A673 (cell line): ENCODE measurements around the gene ADK. TPM values are rescaled to one million over a fixed set of nuclear protein-coding genes. Genes with fewer than 3 reads are reported as not detected.

Experiments
- BruUV-seq: library from RNA; stranded (reverse); fragments of 400-500 nt; replicated peaks from 2 replicates; lab custom pipeline; 2021; lab: Mats Ljungman, UMichigan
- CTCF ChIA-PET: fragments of 300-600 bp; sonication (Branson Sonifier 250); formaldehyde crosslinking; loops from one replicate; lab custom pipeline; 2022; ENCODE audit warnings: antibody characterized with exemption; lab: Charles Lee
- POLR2A ChIA-PET: fragments of 300-600 bp; sonication (Branson Sonifier 250); formaldehyde crosslinking; loops from one replicate; lab custom pipeline; 2022; ENCODE audit warnings: antibody characterized with exemption; ENCODE audit not compliant: low non-redundant PET; lab: Charles Lee
- DNase-seq: peaks from one replicate; pipeline ENCODE4 v3.0.0-alpha.2; 2015; ENCODE audit warnings: low spot score
- H3K27ac ChIP-seq: fragments of 200-600 bp; sonication (generic); 2 replicates; pipeline ENCODE4 v1.5.1; 2016; ENCODE audit warnings: mixed run types, low read depth, mild to moderate bottlenecking, mixed read lengths, antibody characterized with exemption, low read length; ENCODE audit not compliant: poor library complexity, severe bottlenecking
- H3K27me3 ChIP-seq: fragments of 200-600 bp; sonication (generic); replicated peaks from 2 replicates; pipeline ENCODE4 v1.6.1; 2017; ENCODE audit warnings: mixed run types, low read depth, mild to moderate bottlenecking, mixed read lengths, antibody characterized with exemption, low read length; ENCODE audit not compliant: insufficient read depth, poor library complexity
- H3K36me3 ChIP-seq: fragments of 200-600 bp; sonication (generic); 2 replicates; pipeline ENCODE4 v1.6.1; 2016; ENCODE audit warnings: mixed run types, mild to moderate bottlenecking, mixed read lengths, antibody characterized with exemption, low read length; ENCODE audit not compliant: insufficient read depth, poor library complexity, severe bottlenecking
- H3K4me1 ChIP-seq: fragments of 200-600 bp; sonication (generic); 2 replicates; pipeline ENCODE4 v1.6.1; 2017; ENCODE audit warnings: mixed run types, mild to moderate bottlenecking, mixed read lengths, antibody characterized with exemption, low read length; ENCODE audit not compliant: insufficient read depth, poor library complexity, severe bottlenecking
- H3K4me3 ChIP-seq: fragments of 200-600 bp; sonication (generic); 2 replicates; pipeline ENCODE4 v1.5.1; 2016; ENCODE audit warnings: low read depth, mixed run types, mild to moderate bottlenecking, mixed read lengths, low read length; ENCODE audit not compliant: poor library complexity, severe bottlenecking
- H3K9me3 ChIP-seq: fragments of 200-600 bp; sonication (generic); 2 replicates; pipeline ENCODE4 v1.6.1; 2016; ENCODE audit warnings: mixed run types, low read depth, mild to moderate bottlenecking, mixed read lengths, antibody characterized with exemption, low read length; ENCODE audit not compliant: poor library complexity, severe bottlenecking
- CTCF ChIP-seq: fragments of 300-800, 200-600 bp; sonication (generic); conservative IDR thresholded peaks from 2 replicates; pipeline ENCODE4 v1.5.1; 2017; ENCODE audit warnings: low read depth, mild to moderate bottlenecking, antibody characterized with exemption, low read length, moderate library complexity, mixed read lengths
- EZH2 ChIP-seq: fragments of 200-600 bp; sonication (generic); IDR thresholded peaks from 2 replicates; pipeline ENCODE4 v1.6.1; 2017; ENCODE audit warnings: borderline replicate concordance, low read depth, mild to moderate bottlenecking, mixed read lengths, antibody characterized with exemption, low read length; ENCODE audit not compliant: poor library complexity, severe bottlenecking
- intact Hi-C: fragments of 100-400 bp; cut with micrococcal nuclease; formaldehyde crosslinking; loops from one replicate; pipeline ENCODE4 v1.10.0; 2022; ENCODE audit not compliant: unreplicated experiment
- total RNA-seq: library from RNA; stranded (reverse); gene quantifications from 2 replicates; pipeline ENCODE4 v1.2.3, GENCODE V29; 2021

The ADK gene
- total RNA-seq, 1 experiment from 2014 or later, result 49.0 TPM

DNA sequence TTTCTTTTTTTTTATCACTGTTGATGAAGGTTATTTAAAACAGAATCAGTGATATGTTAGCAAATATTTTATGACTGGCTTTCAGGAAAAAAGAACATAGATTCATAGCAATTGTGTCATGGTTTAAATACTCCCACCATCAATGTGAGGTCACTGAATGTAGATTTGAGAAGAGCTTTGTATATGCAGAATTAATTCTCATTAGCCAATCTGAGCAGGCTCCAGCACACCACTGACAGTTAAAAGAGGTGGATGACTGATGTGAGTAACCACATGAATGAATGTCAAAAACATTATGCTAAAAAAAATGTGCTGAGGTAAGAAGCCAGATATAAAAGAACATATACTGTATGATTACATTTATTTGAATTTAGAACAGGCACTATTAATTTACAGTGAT, 500.5 kb downstream of the ADK start:
- Histone ChIP-seq H3K27ac (no peak overlapping the region), H3K36me3 (no peaks in the 10 kb centered on the region), H3K27me3 (no peaks in the 10 kb centered on the region), H3K4me3 (no peak overlapping the region), H3K4me1 (no peaks in the 10 kb centered on the region), H3K9me3 (no peaks in the 10 kb centered on the region)
- BruUV-seq, result no TSS peak
- ChIA-PET CTCF (no interaction called here), POLR2A (no interaction called here)
- DNase-seq, result no peak
- TF ChIP-seq CTCF (no peak), EZH2 (no peak)
- intact Hi-C loops, result no loop called here

GRCh38 chr10:74652664-74653063, 501.6 kb downstream of the ADK start:
- H3K27me3 ChIP-seq, result no peaks in the 10 kb centered on the region
- TF ChIP-seq CTCF, result no peak
- TF ChIP-seq EZH2, result no peak
- no peaks in the 10 kb centered on the region for H3K36me3 ChIP-seq
- ChIA-PET POLR2A (no interaction called here), CTCF (interaction anchor here (0.7 kb wide), 1 partner anchor 175 kb away, joined by 3 read pairs; no protein-coding TSS in a partner anchor)
- no peaks in the 10 kb centered on the region for H3K9me3 ChIP-seq
- H3K27ac ChIP-seq, result no peak overlapping the region
- no TSS peak for BruUV-seq
- H3K4me3 ChIP-seq, result no peak overlapping the region
- DNase-seq, result no peak
- intact Hi-C loops, result no loop called here
- H3K4me1 ChIP-seq, result no peaks in the 10 kb centered on the region

- TF ChIP-seq CTCF (no peak), EZH2 (no peak)
- ChIA-PET POLR2A (no interaction called here), CTCF (no interaction called here)
- no TSS peak for BruUV-seq
- Histone ChIP-seq H3K27ac (no peak overlapping the region), H3K4me1 (no peaks in the 10 kb centered on the region), H3K27me3 (no peaks in the 10 kb centered on the region), H3K9me3 (no peaks in the 10 kb centered on the region), H3K36me3 (no peaks in the 10 kb centered on the region), H3K4me3 (no peak overlapping the region)
- intact Hi-C loops, result no loop called here
- no peak for DNase-seq
These were observed 507.5 kb downstream of the ADK start for GRCh38 chr10:74658511-74658910.
